A549 (cell line): ENCODE measurements around the gene CCDC33.

ENCODE experiments used
- CTCF ChIP-seq: fragments of >200 bp; sonication (Bioruptor Twin); formaldehyde crosslinking; IDR thresholded peaks from 3 replicates; pipeline ENCODE4 v1.5.1; 2016
- EP300 ChIP-seq, 2 experiments: fragments of >200 bp; sonication (Bioruptor Twin); formaldehyde crosslinking; IDR thresholded peaks; 2 replicates in 1 of 2; 3 replicates in 1 of 2; pipeline ENCODE4 v1.6.1; 2016 to 2017
- MAFK ChIP-seq: fragments of 450-650 bp; IDR thresholded peaks from 2 replicates; pipeline ENCODE4 v1.6.1; 2014; ENCODE audit not compliant: partially characterized antibody
- NPAS2 ChIP-seq: fragments of 250-450 bp; sonication (Bioruptor Pico); IDR thresholded peaks from 2 replicates; pipeline ENCODE4 v1.8.0; 2022; ENCODE audit warnings: mild to moderate bottlenecking, moderate library complexity, borderline replicate concordance
- POLR2A ChIP-seq: IDR thresholded peaks from 2 replicates; pipeline ENCODE4 v1.6.1; 2012; ENCODE audit warnings: mild to moderate bottlenecking, low read length

DNA sequence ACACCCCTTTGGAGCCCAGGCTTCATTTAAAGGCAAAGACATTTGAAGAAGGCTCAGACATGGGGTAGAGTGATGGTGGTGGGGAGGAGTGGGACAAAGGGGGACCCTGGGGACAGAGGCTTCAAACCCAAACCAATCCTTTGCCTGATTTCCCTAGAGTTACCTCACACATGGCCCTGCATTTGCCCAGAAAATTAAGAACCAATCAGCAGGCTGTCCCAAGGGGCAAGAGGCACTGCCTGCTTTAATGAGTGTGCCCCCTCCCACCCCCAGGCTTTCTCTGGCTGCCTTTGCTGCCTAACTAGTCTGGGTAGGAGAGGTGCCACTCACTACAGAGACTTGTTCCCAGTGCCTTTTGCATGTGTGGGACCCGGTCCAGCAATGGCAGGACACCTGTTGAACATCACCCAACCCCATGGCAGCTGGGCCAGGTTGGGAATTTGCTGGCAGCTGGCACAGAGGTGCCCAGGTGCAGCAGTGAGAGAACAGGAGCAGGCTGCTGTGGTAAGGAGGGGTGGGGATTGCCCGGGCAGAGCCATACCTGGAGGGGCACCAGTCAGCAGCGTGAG, 38.4 kb downstream of the CCDC33 start:
- no peak for TF ChIP-seq CTCF
- TF ChIP-seq POLR2A, result no peak
- no peak for TF ChIP-seq NPAS2 (CRISPR knock-in tag)
- TF ChIP-seq MAFK, result no peak
- TF ChIP-seq EP300 (IDR thresholded peaks at IDR 0.05), result no peak
